Mesenchymal stem cell (in vitro differentiated cells and primary cell): Measurements from ENCODE around the gene CHORDC1.

ENCODE experiments used
- DNase-seq: peaks from one replicate; pipeline ENCODE4 v3.0.0-alpha.2; 2013
- H2AFZ ChIP-seq: one replicate; pipeline ENCODE4 v1.6.1; 2013; ENCODE audit warnings: low read depth, mild to moderate bottlenecking, control low read depth, inconsistent platforms, low read length, moderate library complexity
- H2AK5ac ChIP-seq: 2 replicates; pipeline ENCODE4 v1.6.1; 2013; ENCODE audit warnings: low read length, moderate library complexity, mild to moderate bottlenecking, inconsistent platforms; ENCODE audit not compliant: severe bottlenecking
- H2BK120ac ChIP-seq: one replicate; pipeline ENCODE4 v1.6.1; 2013; ENCODE audit warnings: low read depth, mild to moderate bottlenecking, inconsistent platforms, low read length, moderate library complexity
- H2BK12ac ChIP-seq, 2 experiments: one replicate each; pipeline ENCODE4 v1.6.1; 2013; ENCODE audit warnings: inconsistent platforms in 2 of 2, low read length in 2 of 2, mild to moderate bottlenecking in 2 of 2, moderate library complexity in 2 of 2, control low read depth in 1 of 2
- H2BK15ac ChIP-seq: one replicate; pipeline ENCODE4 v1.6.1; 2013; ENCODE audit warnings: mild to moderate bottlenecking, low read depth, inconsistent platforms; ENCODE audit not compliant: poor library complexity, severe bottlenecking
- H2BK5ac ChIP-seq: 2 replicates; pipeline ENCODE4 v1.6.1; 2013; ENCODE audit warnings: low read depth, mild to moderate bottlenecking, low read length, control low read depth, inconsistent platforms; ENCODE audit not compliant: poor library complexity, severe bottlenecking
- H3K14ac ChIP-seq, 2 experiments: one replicate each; pipeline ENCODE4 v1.6.1; 2013; ENCODE audit warnings: inconsistent platforms in 2 of 2, low read length in 2 of 2, control low read depth in 1 of 2, mild to moderate bottlenecking in 1 of 2, moderate library complexity in 1 of 2
- H3K18ac ChIP-seq, 2 experiments: one replicate each; pipeline ENCODE4 v1.6.1; 2013; ENCODE audit warnings: inconsistent platforms in 2 of 2, low read length in 2 of 2, control low read depth in 1 of 2, low read depth in 1 of 2, mild to moderate bottlenecking in 1 of 2
- H3K23ac ChIP-seq, 2 experiments: one replicate each; pipeline ENCODE4 v1.6.1; 2013; ENCODE audit warnings: inconsistent platforms in 2 of 2, low read length in 2 of 2, mild to moderate bottlenecking in 2 of 2, moderate library complexity in 2 of 2, control low read depth in 1 of 2
- H3K27ac ChIP-seq: 2 replicates; pipeline ENCODE4 v1.5.1; 2013; ENCODE audit warnings: mild to moderate bottlenecking, moderate library complexity, low read length, control low read depth, inconsistent platforms; ENCODE audit not compliant: poor library complexity, severe bottlenecking
- H3K27me3 ChIP-seq, 2 experiments: 2 replicates each; pipeline versions ENCODE4 v1.6.1 to v1.7.0; 2013; ENCODE audit warnings: low read length in 2 of 2, mild to moderate bottlenecking in 2 of 2, moderate library complexity in 2 of 2, control low read depth in 1 of 2, inconsistent platforms in 1 of 2; ENCODE audit not compliant: control insufficient read depth in 1 of 2, insufficient read depth in 1 of 2
- H3K36me3 ChIP-seq, 2 experiments: 2 replicates each; pipeline versions ENCODE4 v1.6.1 to v1.7.0; 2013; ENCODE audit warnings: low read length in 2 of 2, control low read depth in 1 of 2, inconsistent platforms in 1 of 2, low read depth in 1 of 2, mild to moderate bottlenecking in 1 of 2; ENCODE audit not compliant: insufficient read depth in 2 of 2, control insufficient read depth in 1 of 2
- H3K4ac ChIP-seq, 2 experiments: one replicate each; pipeline ENCODE4 v1.6.1; 2013; ENCODE audit warnings: inconsistent platforms in 2 of 2, low read length in 2 of 2, mild to moderate bottlenecking in 2 of 2, moderate library complexity in 2 of 2, control low read depth in 1 of 2, low read depth in 1 of 2
- H3K4me1 ChIP-seq: 2 replicates; pipeline ENCODE4 v1.6.1; 2013; ENCODE audit warnings: low read depth, low read length, control low read depth; ENCODE audit not compliant: control insufficient read depth, insufficient read depth
- H3K4me2 ChIP-seq: 2 replicates; pipeline ENCODE4 v1.6.1; 2013; ENCODE audit warnings: low read length, mild to moderate bottlenecking, inconsistent platforms; ENCODE audit not compliant: poor library complexity, severe bottlenecking
- H3K4me3 ChIP-seq, 2 experiments: 2 replicates each; pipeline versions ENCODE4 v1.5.1 to v1.7.0; 2013; ENCODE audit warnings: low read length in 2 of 2, mild to moderate bottlenecking in 2 of 2, control low read depth in 1 of 2, low read depth in 1 of 2; ENCODE audit not compliant: insufficient read depth in 1 of 2
- H3K79me1 ChIP-seq: replicated peaks from 2 replicates; pipeline ENCODE4 v1.6.1; 2013; ENCODE audit warnings: mild to moderate bottlenecking, control low read depth, low read length, inconsistent platforms; ENCODE audit not compliant: poor library complexity, severe bottlenecking
- H3K9ac ChIP-seq: 2 replicates; pipeline ENCODE4 v1.7.0; 2013; ENCODE audit warnings: mild to moderate bottlenecking, low read length, moderate library complexity
- H3K9me3 ChIP-seq: 2 replicates; pipeline ENCODE4 v1.7.0; 2013; ENCODE audit warnings: mild to moderate bottlenecking, low read length; ENCODE audit not compliant: control insufficient read depth
- H4K8ac ChIP-seq: one replicate; pipeline ENCODE4 v1.6.1; 2013; ENCODE audit warnings: inconsistent platforms, mild to moderate bottlenecking, low read length, moderate library complexity
- H4K91ac ChIP-seq: one replicate; pipeline ENCODE4 v1.6.1; 2013; ENCODE audit warnings: mild to moderate bottlenecking, low read length, inconsistent platforms
- WGBS: methylation state at CpG from one replicate; pipeline ENCODE4 v1.1.7; 2013; ENCODE audit warnings: mixed read lengths; 5-methylcytosine and 5-hydroxymethylcytosine counted together

CHORDC1 gene

DNA sequence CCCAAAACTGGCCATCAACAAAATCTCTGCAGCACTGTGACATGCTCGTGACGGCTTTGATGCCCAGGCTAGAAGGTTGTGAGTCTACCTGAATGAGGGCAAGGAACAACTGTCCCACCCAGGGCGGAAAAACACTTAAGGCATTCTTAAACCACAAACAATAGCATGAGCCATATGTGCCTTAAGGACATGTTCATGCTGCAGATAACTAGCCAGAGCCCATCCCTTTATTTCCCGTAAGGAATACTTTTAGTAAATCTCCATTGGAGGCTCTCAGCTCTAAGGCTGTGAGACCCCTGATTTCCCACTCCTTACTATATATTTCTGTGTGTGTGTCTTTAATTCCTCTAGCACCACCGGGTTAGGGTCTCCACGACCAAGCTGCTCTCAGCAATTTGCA lies 3.4 kb downstream of the CHORDC1 start:
- Histone ChIP-seq H3K27ac (no peak overlapping the region), H2BK120ac (no peak overlapping the region), H3K4ac (no peak overlapping the region), H4K91ac (no peak overlapping the region), H4K8ac (no peak overlapping the region), H2AFZ (no peak overlapping the region), H3K4me2 (no peak overlapping the region), H3K79me1 (no peaks in the 10 kb centered on the region), H2BK12ac (no peak overlapping the region), H3K4me3 (no peak overlapping the region), H3K18ac (no peak overlapping the region), H3K4me1 (peaks cover 4% of the 10 kb centered on the region), H3K9ac (no peak overlapping the region), H2BK5ac (no peak overlapping the region), H3K23ac (no peak overlapping the region), H3K14ac (no peak overlapping the region), H3K36me3 (peaks cover 0 to 23% of the 10 kb centered on the region in 2 experiments), H2AK5ac (no peak overlapping the region), H3K9me3 (no peaks in the 10 kb centered on the region), H3K27me3 (no peaks in the 10 kb centered on the region), H2BK15ac (no peak overlapping the region)
- no peak for DNase-seq
- WGBS = 95% methylated on average over 6 of the region's 6 CpGs

- Histone ChIP-seq H4K8ac (no peak overlapping the region), H3K27ac (no peak overlapping the region), H2BK5ac (no peak overlapping the region), H2BK12ac (no peak overlapping the region), H3K4ac (no peak overlapping the region), H3K18ac (no peak overlapping the region), H3K9ac (no peak overlapping the region), H3K4me2 (no peak overlapping the region), H2AK5ac (no peak overlapping the region), H2BK15ac (no peak overlapping the region), H2AFZ (no peak overlapping the region), H3K4me3 (no peak overlapping the region), H3K27me3 (no peaks in the 10 kb centered on the region), H3K36me3 (peaks cover 0 to 29% of the 10 kb centered on the region in 2 experiments), H4K91ac (no peak overlapping the region), H3K79me1 (no peaks in the 10 kb centered on the region), H3K9me3 (no peaks in the 10 kb centered on the region), H3K23ac (no peak overlapping the region), H3K4me1 (peaks cover 4% of the 10 kb centered on the region), H2BK120ac (no peak overlapping the region), H3K14ac (no peak overlapping the region)
- DNase-seq = no peak
- 85% methylated on average over 2 of the region's 2 CpGs for WGBS
Observed at GRCh38 chr11:90218606-90219005, 4.2 kb downstream of the CHORDC1 start.

DNA sequence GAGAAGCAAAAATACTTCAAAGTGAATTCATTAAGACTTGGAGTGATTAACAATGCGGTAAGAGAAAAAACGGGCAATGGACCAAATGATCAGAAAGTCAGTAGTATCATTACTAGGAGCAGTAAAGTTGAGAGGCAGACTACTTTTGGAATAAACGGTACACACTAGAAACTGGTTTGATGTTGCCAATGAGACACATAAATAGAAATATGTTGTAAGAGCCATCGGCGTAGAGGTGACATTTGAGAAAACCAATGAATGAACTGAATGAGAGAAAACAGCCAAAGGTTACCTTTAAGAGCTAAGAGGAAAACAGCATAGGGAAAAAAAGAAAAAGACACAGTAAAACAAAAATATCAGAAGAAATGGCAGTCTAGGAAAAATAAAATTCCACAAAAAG lies 6.2 kb downstream of the CHORDC1 start:
- Histone ChIP-seq H3K4ac (no peak overlapping the region), H3K4me3 (no peak overlapping the region), H3K14ac (no peak overlapping the region), H3K18ac (no peak overlapping the region), H2BK120ac (no peak overlapping the region), H2AK5ac (no peak overlapping the region), H3K23ac (no peak overlapping the region), H2AFZ (no peak overlapping the region), H3K4me1 (peaks cover 4% of the 10 kb centered on the region), H3K4me2 (no peak overlapping the region), H3K36me3 (peaks cover 0 to 49% of the 10 kb centered on the region in 2 experiments), H3K27ac (no peak overlapping the region), H4K91ac (no peak overlapping the region), H4K8ac (no peak overlapping the region), H2BK5ac (no peak overlapping the region), H3K9ac (no peak overlapping the region), H3K27me3 (no peaks in the 10 kb centered on the region), H2BK12ac (no peak overlapping the region), H3K9me3 (no peaks in the 10 kb centered on the region), H2BK15ac (no peak overlapping the region), H3K79me1 (peaks cover 7% of the 10 kb centered on the region)
- DNase-seq = no peak
- 96% methylated on average over 5 of the region's 5 CpGs for WGBS

- no peak overlapping the region for H2BK120ac ChIP-seq
- no peak overlapping the region for H3K9ac ChIP-seq
- H3K36me3 ChIP-seq = peaks cover 0 to 80% of the 10 kb centered on the region in 2 experiments
- no peaks in the 10 kb centered on the region for H3K27me3 ChIP-seq
- no peak overlapping the region for H3K4me3 ChIP-seq
- H2AFZ ChIP-seq = no peak overlapping the region
- no peak overlapping the region for H3K14ac ChIP-seq
- no peak overlapping the region for H3K4ac ChIP-seq
- DNase-seq = no peak
- no CpG with 5 or more reads among the region's 3 CpGs for WGBS
- H2BK12ac ChIP-seq = no peak overlapping the region
- H3K4me2 ChIP-seq = no peak overlapping the region
- H2BK5ac ChIP-seq = no peak overlapping the region
- no peak overlapping the region for H2BK15ac ChIP-seq
- H4K91ac ChIP-seq = no peak overlapping the region
- H3K18ac ChIP-seq = no peak overlapping the region
- H2AK5ac ChIP-seq = no peak overlapping the region
- no peaks in the 10 kb centered on the region for H3K9me3 ChIP-seq
- H3K23ac ChIP-seq = no peak overlapping the region
- H3K79me1 ChIP-seq = peaks cover 9% of the 10 kb centered on the region
- no peak overlapping the region for H4K8ac ChIP-seq
- no peak overlapping the region for H3K27ac ChIP-seq
- no peaks in the 10 kb centered on the region for H3K4me1 ChIP-seq
Observed at GRCh38 chr11:90213322-90213721, 9.5 kb downstream of the CHORDC1 start.
